Suprapubic skin (tissue), 3 donors: Measurements from ENCODE around the gene DVL3.

Experiments used
- POLR2A ChIP-seq, 2 donors: fragments of 450-650 bp; IDR thresholded peaks; one replicate each; pipeline ENCODE4 v1.6.1; 2017; ENCODE audit warnings: antibody characterized with exemption in 2 of 2, mild to moderate bottlenecking in 2 of 2, moderate library complexity in 2 of 2
- TF ChIP-seq, protein P1 (sequence below), 2 donors: fragments of 200-600 bp in 1 of 2; fragments of 450-650 bp in 1 of 2; sonication (generic) in 1 of 2; IDR thresholded peaks; one replicate each; pipeline ENCODE4 v1.5.1; 2016 to 2019; ENCODE audit warnings: antibody characterized with exemption in 2 of 2, mild to moderate bottlenecking in 1 of 2, moderate library complexity in 1 of 2

DNA sequence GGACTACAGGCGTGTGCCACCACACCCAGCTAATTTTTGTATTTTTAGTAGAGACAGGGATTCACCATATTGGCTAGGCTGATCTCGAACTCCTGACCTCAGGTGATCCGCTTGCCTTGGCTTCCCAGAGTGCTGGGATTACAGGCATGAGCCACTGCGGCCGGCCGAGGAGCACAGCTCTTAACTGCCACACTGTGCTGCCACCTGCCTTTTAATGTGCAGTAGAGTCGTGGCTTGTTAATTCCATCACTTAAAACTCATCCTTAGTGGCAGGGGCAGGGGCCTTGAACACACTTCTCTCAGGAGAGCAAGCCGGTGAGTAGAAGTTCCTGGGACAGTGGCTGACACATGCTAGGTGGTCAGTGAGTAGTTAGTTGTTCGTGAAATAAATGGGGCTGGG, 43.3 kb downstream of the DVL3 start:
- no peak for TF ChIP-seq POLR2A (IDR thresholded peaks at IDR 0.05)
- TF ChIP-seq, protein P1, sequence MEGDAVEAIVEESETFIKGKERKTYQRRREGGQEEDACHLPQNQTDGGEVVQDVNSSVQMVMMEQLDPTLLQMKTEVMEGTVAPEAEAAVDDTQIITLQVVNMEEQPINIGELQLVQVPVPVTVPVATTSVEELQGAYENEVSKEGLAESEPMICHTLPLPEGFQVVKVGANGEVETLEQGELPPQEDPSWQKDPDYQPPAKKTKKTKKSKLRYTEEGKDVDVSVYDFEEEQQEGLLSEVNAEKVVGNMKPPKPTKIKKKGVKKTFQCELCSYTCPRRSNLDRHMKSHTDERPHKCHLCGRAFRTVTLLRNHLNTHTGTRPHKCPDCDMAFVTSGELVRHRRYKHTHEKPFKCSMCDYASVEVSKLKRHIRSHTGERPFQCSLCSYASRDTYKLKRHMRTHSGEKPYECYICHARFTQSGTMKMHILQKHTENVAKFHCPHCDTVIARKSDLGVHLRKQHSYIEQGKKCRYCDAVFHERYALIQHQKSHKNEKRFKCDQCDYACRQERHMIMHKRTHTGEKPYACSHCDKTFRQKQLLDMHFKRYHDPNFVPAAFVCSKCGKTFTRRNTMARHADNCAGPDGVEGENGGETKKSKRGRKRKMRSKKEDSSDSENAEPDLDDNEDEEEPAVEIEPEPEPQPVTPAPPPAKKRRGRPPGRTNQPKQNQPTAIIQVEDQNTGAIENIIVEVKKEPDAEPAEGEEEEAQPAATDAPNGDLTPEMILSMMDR (IDR thresholded peaks at IDR 0.05) = no peak
